HG02759 (cell line): ENCODE measurements around the gene CSNK1A1.
"Not testable (repeated sequence)": the region's sequence is repeated elsewhere in the genome, so short reads cannot be mapped to it uniquely, and the experiment has no call there.

Experiments used
- ATAC-seq: cut with Tn5 transposase; IDR thresholded peaks from one replicate; pipeline ENCODE4 v1.9.1; 2021; ENCODE audit warnings: mild to moderate bottlenecking, moderate library complexity; ENCODE audit not compliant: unreplicated experiment

The CSNK1A1 gene

DNA sequence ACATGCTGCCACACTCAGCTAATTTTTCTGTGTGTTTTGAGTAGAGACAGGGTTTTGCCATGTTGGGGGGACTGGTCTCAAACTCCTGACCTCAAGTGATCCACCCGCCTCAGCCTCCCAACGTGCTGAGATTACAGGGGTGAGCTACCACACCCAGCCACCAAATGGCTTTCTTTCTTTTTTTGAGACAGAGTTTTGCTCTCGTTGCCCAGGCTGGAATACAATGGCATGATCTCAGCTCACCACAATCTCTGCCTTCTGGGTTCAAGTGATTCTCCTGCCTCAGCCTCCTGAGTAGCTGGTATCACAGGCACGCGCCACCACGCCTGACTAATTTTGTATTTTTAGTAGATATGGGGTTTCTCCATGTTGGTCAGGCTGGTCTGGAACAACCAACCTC, 15.5 kb downstream of the CSNK1A1 start:
- ATAC-seq = not testable (repeated sequence)

DNA sequence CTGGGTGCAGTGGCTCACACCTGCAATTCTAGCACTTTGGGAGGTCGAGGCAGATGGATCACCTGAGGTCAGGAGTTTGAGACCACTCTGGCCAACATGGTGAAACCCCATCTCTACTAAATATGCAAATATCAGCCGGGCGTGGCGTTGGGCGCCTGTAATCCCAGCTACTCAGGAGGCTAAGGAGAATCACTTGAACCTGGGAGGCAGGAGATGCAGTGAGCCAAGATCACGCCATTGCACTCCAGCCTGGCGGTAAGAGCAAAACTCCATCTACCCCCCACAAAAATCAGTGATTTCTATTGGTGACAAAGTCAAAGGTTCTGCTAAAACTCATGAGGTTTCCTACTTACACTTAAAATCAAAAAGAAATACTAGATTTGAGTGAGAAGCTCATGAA, 18.8 kb downstream of the CSNK1A1 start:
- no peak for ATAC-seq

DNA sequence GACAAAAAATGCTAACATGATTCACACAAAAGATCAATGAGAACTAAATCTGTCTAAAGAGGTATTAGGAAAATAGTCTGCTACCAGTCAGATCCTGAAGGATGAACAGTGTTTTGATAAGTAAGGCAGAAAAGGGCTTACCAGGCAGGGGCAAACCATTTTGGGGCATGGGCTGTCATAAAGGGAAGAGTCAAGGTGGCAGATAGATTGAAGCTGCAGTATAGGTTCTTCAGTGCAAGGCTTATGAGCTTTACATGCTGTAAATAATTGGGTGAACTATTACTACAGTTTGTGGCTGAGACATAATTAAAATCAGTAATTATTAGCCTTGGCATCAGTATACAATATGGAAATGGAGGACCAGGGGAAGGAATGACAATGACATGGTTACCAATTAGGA, 21.8 kb downstream of the CSNK1A1 start:
- no peak for ATAC-seq

DNA sequence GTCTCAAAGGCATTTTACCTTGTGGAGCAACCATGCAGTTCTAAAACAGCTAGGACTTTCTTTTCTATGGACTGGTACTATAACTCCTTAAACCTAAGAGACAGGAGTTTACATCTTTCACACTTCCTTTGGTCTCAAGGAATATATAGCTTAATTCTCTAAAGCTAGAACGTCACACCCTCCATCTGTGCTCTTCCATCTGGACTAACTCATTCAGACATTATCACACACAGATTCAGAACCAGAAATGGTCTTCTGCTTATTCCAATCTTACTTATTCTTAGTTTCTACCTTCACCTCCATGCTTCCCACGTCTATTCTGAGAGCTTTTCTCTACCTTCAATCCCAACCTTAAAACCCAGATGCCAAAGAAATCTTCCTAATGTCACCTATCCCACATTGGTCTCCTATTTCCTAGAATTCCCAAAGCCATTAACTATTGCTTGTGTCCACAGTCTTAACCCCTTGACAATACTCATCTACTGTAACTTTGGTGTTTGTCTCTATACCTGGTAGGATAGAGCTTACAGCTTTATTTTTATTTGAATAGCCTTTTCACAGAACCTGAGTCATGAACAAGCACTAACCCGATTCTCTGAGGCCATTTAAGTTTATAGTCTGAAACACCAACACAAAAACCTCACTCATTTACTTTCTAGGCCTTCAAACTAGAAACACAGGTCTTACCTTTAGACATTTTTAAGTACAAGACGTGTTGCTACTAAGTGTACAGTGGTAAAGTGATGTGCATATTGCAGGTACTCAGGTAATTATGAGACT, 22.8 kb downstream of the CSNK1A1 start:
- no peak for ATAC-seq

DNA sequence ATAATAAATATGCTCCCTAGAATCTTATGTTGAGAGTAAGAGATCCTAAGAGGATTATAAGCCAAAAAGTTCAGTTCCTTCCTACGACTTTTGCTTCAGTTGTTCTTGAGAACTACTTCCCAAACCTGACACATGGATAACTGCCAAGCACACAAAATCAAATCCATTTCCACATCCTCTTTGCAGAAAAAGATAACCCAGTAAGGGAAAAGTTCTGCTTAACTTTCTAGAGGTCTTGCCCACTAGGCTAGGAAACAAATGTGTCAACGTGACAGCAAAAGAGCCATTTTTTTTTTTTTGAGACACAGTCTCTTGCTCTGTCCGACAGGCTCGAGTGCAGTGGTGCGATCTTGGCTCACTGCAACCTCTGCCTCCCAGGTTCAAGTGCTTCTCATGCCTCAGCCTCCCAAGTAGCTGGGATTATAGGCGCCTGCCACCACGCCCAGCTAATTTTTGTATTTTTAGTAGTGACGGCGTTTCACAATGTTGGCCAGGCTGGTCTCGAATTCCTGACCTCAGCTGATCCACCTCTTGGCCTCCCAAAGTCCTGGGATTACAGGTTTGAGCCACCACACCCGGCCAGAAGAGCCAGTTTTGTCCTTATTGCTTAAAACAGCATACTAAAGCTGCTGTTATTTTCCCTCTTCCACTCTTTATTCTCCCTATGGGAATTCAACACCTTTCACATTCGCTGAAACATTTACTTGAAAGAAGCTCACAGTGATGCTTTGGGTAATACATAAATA, 24.2 kb downstream of the CSNK1A1 start:
- no peak for ATAC-seq

DNA sequence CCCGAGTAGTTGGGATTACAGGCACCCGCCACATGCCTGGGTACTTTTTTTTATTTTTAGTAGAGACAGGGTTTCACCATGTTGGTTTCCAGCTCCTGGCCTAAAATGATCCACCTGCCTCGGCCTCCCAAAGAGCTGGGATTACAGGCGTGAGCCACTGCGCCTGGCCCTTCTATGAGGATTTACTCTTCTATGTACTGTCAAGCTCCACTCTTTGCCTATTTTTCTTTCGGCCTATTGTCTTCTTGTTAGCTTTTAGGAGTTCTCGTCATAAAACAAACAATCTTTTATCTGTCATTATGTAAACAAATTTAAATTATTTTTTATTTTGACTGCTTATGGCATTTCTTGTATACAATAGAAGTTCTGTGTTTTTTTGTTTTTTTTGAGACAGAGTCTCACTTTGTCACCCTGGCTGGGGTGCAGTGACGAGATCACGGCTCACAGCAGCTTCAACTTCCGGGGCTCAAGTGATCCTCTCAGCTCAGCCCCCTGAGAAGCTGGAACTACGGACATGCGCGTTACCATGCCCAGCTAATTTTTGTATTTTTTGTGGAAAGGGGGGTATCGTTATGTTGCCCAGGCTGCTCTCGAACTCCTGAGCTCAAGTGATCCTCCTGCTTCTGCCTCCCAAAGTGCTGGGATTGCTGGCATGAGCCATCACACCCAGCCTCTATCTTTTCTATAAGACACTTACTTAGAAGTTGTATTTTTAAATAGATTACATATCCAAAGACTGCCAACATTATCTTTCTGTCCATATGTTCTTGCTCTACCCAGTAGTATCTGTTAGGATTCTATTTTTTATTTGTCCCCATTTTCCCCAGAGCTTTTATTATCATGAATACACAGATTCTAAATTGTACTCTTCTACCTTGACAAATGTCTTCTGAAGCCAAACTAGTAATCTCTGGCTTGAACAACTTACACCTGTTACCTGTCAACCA, 29.2 kb downstream of the CSNK1A1 start:
- no peak for ATAC-seq

DNA sequence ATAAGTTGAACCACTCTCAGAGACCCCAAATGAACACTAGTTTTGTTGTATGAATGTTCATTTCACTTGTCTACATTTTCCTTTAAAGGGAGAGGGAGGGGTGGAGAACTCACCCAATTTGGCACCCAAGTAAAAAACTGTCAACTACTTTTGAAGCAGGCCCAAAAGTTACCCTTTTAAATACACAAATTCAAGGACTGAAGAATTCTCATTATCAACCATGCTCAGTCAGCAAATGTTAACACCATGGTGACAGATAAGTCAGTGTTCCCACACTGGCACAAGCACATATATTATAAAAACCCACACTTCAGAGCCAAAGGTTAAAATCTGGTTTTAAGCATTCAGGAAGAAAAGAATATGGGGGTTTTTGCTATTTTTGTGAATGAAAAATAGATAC, 31.6 kb downstream of the CSNK1A1 start:
- ATAC-seq = no peak

DNA sequence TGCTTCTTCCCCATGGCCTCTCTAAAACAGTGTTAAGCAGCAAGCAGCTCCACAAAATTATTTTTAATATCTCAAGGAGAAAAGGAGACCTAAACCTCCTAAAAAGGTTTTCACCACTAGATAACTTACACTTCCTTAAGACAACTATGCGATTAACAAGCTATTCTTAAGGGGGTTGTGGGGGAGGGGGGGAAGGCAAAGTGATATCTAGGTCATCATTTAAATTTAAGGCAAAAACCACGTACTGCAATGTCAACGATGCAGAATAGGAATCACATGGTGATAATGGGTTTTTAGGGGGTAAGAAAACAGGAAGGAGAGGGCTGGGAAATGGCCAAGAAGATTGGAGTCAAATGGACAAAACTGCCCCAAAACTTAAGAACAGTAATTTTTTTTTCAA, 32.6 kb downstream of the CSNK1A1 start:
- no peak for ATAC-seq

DNA sequence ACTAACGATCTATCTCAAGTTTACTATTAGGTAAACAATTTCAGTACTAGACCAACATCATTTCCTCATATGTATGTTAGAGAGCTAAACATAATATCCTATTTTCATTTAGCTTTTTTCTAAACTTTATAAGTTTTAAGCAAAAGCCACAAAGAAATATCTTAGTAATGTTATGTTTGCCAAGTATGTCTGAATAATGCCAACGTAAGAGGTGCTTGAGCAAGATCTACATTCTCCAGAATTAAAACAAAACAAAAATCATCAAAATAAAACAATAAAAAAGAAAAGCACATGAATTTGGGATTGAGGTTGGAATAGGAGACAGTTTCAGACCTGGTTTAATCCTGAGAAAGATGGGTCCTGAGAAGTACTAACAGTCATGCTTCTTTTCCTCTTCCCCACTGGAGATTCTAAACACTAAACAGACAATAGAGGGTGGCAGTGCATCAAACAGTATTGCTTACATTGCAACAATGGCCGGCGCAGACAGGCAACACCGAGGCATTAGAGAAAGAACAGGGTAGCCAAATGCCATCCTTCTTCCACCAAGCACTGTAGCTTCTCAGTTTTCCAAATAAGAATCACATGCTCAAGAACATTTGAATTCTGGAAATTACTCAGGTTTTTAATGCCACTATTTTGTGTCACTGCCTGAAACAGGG, 33.6 kb downstream of the CSNK1A1 start:
- ATAC-seq = no peak

DNA sequence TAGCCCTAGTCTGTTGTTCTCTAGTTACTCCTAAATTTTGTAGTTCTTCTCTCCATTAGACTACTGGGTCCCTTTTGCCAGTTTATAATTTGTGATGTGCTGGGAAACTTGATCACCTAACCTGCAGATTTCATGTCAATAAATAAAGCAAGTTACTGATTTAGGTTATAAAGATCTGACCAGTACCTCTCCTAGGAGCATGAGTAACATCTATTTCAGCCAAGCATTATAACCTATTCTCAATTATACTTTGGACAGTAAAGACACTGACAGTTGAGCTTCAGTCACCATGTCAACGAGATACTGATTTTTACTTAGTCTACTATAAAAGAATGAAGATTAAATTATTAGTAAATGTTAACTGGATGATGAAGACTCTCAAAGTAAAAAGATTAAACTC, 36.7 kb downstream of the CSNK1A1 start:
- ATAC-seq = no peak

DNA sequence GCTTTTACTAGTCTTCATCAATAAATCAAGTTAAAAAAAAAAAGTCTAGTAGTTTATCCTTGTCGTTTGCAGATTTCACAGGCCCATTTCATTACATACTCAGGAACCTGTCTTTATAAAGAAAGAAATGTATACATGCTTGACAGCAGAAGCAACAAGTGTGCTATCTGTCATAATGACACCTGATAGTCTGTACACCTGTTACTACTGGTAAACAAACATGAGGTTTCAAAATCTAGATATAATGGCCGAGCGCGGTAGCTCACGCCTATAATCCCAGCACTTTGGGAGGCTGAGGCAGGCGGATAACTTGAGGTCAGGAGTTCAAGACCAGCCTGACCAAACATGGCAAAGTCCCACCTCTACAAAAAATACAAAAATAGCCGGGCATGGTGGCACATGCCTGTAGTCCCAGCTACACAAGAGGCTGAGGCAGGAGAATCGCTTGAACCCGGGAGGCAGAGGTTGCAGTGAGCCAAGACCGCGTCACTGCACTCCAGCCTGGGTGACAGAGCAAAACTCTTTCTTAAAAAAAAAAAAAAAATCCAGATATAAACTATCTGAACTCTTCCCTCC, 37.8 kb downstream of the CSNK1A1 start:
- not testable (repeated sequence) for ATAC-seq

DNA sequence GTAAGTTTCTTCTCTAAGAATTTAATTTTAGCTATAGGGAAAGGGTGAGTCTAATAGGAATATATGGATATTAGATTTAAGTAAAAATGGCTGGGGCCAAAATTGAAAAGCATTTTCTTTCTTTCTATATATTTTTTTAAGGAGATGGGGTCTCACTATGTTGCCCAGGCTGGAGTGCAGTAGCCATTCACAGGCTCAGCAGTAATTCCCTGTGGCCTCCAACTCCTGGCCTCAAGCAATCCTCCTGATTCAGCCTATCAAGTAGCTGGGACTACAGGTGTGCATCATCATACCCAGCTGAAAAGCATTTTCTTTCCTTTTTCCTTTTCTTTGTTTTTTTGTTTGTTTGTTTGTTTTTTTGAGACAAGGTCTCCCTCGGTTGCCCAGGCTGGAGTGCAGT, 41.1 kb downstream of the CSNK1A1 start:
- ATAC-seq = no peak

DNA sequence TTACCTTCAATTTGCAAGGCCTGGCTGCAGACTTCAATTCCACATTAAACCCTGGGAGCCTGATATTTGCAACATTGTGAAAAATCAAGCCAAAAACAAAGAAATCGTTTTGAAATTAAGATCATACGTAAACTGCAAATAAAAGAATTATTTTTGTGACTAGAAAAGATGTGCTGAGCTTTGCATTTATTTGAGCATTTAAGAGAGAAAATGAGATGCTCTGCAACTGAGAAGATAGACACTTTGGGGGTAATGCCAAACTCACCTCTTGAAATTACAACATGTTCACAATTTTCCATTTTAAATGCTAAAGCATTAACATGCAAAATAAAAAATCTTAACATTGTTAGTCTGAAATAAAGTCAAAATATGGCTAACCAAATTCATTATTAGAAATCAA, 46.6 kb downstream of the CSNK1A1 start:
- ATAC-seq = no peak

DNA sequence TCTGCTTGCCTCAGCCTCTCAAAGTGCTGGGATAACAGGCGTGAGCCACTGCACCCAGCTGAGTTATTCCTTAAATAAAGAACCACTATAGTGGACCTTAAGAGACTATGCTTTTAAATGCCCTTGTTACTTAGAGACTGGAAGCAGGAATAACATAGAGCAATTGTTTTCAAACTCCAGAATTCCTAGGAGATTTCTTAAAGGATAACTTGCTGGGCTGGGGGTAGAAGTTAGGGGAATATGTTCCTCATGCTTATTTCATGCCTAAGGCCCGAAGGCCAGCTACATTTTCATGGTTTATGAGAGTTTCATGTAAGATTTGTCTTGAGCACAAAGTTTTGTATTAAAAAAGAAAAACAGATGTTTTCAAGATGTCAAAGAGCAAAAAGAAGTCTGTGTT, 48.2 kb downstream of the CSNK1A1 start:
- no peak for ATAC-seq

DNA sequence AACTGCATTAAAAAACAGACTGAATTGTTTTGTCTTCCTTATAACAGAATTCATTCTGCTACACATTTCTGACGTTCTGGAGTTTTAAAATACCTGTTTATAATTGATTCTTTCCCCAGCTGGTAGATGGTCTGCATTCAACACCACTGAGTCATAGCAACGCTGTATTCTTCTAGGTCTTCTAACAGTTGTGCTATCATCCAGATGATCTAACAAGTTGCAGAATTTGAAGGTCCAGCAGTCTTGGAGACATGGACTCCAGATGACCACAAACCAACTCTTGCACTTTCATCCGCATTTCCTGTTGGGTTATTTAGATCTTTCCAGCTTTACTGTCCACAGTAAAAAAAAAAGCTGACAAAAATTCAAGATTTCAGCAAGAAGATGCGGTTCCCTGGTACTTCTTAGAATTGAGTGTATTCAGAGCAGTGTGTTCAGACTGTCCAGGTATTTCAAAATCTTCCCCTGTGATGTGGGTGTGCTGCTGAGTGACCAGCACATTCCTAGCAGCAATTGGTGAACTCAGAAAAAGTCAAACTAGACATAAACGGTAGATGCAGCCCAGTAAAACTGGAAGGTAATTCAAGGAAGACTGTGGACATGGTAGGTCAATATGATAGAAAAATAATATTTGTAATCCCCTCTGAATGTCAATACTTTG, 50.2 kb downstream of the CSNK1A1 start:
- ATAC-seq = no peak

DNA sequence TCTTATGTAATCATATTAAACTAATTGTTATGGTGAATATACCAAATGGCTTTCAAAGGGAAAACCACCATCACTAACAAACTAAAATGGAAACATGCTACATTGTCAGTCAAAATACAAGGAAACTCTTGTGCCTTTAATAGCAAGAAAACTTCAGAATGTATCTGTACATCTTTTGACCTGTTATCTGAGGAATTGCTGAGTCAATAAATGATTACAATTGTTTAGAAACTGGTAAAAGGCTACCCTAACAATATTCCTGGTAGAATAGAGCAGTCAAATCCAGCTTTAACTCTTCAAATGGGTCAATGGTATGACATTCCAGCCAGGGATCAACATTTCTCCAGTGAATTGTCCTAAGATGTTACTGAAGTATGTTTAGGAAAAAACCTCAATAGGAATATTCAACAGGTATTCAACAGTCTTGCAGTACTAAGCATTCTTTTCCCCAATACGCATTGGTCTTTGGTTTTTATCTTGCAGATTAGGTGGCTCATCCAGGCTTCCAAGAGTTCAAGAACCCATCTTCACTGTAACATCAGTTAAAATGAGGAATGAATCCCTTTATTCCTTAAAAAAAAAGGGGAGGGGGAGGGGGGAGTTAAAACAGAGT, 52.4 kb downstream of the CSNK1A1 start:
- ATAC-seq = no peak

DNA sequence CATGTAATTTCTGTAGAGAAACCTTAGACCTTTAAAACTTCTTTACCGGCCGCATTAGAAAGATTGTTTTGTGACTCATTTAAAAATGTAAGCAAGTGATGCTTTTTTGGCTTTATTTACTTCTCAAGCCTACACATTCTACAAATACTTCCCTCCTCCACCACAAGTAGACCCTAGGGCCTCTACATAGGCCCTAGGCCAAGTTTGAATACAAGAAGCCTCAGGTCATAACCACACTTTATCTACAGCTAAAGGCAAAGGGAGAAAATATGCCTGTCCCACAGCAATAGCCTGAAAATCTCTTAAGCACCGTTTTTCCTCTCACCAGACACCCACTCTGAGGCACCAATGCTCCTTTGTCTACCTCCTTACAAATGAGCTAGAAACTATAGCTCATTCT, 53.9 kb downstream of the CSNK1A1 start:
- ATAC-seq = no peak

DNA sequence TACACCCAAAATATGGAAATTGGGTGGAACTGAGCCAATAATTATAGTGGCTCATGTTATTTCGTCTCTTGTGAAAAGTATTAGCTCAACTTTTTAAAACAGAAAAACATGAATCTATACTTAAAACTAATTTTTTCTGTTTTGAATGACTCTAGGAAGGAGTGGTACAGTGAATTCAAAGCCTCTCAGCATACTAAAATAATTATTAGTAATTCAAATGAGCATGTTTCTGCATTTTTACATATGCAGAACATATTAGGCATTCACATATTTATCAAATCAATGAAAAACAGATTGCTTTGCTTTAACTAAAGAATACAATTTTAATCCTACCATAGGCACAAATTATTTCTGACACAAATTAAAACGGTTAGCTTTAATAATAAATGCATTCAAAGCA, 54.3 kb downstream of the CSNK1A1 start:
- no peak for ATAC-seq

DNA sequence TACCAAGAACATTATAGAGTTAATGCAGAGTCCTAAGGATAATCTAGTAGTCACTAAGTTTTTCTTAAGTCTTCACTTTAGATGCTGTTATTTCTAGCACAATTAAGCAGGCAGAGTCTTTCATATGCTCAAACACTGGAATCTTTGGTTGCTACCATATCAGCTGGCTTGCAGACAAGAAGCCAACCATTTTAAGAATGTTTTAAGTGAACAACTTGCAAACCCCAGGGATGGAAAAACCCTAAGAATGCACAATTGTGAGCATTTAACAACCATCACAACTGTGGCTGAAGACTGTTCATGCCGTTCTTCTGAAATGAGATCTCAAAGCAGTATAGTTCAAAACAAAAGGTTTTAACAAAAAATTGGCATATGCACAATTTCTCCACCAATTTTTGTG, 55.1 kb downstream of the CSNK1A1 start:
- no peak for ATAC-seq

DNA sequence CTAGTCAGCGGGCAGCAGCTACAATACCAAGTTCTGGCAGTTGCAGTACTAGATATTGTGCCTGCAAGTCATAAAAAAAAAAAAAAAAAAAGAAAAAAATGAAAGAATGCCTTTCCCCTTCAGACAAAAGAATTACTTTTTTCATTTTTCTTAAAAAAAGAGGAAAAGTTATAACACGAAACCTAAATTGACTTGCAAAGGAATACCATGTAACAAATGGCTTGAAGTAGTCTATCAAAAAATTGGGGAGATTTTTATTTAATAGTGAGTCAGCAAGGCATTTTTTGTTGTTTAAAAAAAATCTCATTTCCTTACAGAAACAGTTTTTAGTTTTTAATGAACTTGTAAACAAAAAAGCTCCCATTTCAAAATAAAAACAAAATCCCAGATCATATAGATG, 55.6 kb downstream of the CSNK1A1 start:
- ATAC-seq = no peak
